ENCODE measurements around the gene RGS2. TPM values are rescaled to one million over a fixed set of nuclear protein-coding genes. Genes with fewer than 3 reads are reported as not detected.

RGS2 gene
- total RNA-seq, 1 donor from 2014 or later = 29.5 TPM

GRCh38 chr1:192775631-192776030 lies 33.2 kb upstream of the RGS2 start:
- no peaks in the 10 kb centered on the region for H3K27me3 ChIP-seq (ENCODE audit: control insufficient read depth, insufficient read depth, low read length)

GRCh38 chr1:192776206-192776605 lies 32.6 kb upstream of the RGS2 start:
- FAIRE-seq (no peak), DNase-seq (ENCODE audit: low read depth) (no peak)
- no peak for TF ChIP-seq CTCF (IDR thresholded peaks at IDR 0.05; ENCODE audit: insufficient read depth, low read length, severe bottlenecking)
- Histone ChIP-seq H3K27me3 (ENCODE audit: control insufficient read depth, insufficient read depth, low read length) (no peaks in the 10 kb centered on the region), H3K4me3 (ENCODE audit: low read depth, low read length) (no peak overlapping the region), H3K36me3 (ENCODE audit: control insufficient read depth, insufficient read depth, low read length) (no peaks in the 10 kb centered on the region)

More at GRCh38 chr1:192775631-192776030, 33.2 kb upstream of the RGS2 start:
- no peak for FAIRE-seq
- no peak for DNase-seq (ENCODE audit: low read depth)
- no peaks in the 10 kb centered on the region for H3K36me3 ChIP-seq (ENCODE audit: control insufficient read depth, insufficient read depth, low read length)
- no peak for TF ChIP-seq CTCF (IDR thresholded peaks at IDR 0.05; ENCODE audit: insufficient read depth, low read length, severe bottlenecking)
- H3K4me3 ChIP-seq (ENCODE audit: low read depth, low read length) = no peak overlapping the region

GRCh38 chr1:192776998-192777397 lies 31.8 kb upstream of the RGS2 start:
- H3K36me3 ChIP-seq (ENCODE audit: control insufficient read depth, insufficient read depth, low read length) = no peaks in the 10 kb centered on the region
- TF ChIP-seq CTCF (IDR thresholded peaks at IDR 0.05; ENCODE audit: insufficient read depth, low read length, severe bottlenecking) = no peak
- no peak for FAIRE-seq

GRCh38 chr1:192783791-192784190 lies 25.0 kb upstream of the RGS2 start:
- Histone ChIP-seq H3K27me3 (ENCODE audit: control insufficient read depth, insufficient read depth, low read length) (no peaks in the 10 kb centered on the region), H3K36me3 (ENCODE audit: control insufficient read depth, insufficient read depth, low read length) (no peaks in the 10 kb centered on the region), H3K4me3 (ENCODE audit: low read depth, low read length) (no peak overlapping the region)
- FAIRE-seq (no peak), DNase-seq (ENCODE audit: low read depth) (no peak)
- no peak for TF ChIP-seq CTCF (IDR thresholded peaks at IDR 0.05; ENCODE audit: insufficient read depth, low read length, severe bottlenecking)

More at GRCh38 chr1:192776998-192777397, 31.8 kb upstream of the RGS2 start:
- no peak overlapping the region for H3K4me3 ChIP-seq (ENCODE audit: low read depth, low read length)
- no peaks in the 10 kb centered on the region for H3K27me3 ChIP-seq (ENCODE audit: control insufficient read depth, insufficient read depth, low read length)
- peak; percentile 74 for DNase-seq (ENCODE audit: low read depth)

- no peak for DNase-seq (ENCODE audit: low read depth)
- H3K4me3 ChIP-seq (ENCODE audit: low read depth, low read length) = no peak overlapping the region
- H3K36me3 ChIP-seq (ENCODE audit: control insufficient read depth, insufficient read depth, low read length) = no peaks in the 10 kb centered on the region
- no peak for TF ChIP-seq CTCF (IDR thresholded peaks at IDR 0.05; ENCODE audit: insufficient read depth, low read length, severe bottlenecking)
- no peaks in the 10 kb centered on the region for H3K27me3 ChIP-seq (ENCODE audit: control insufficient read depth, insufficient read depth, low read length)
- FAIRE-seq = no peak
These were observed 24.4 kb upstream of the RGS2 start for GRCh38 chr1:192784397-192784796.

GRCh38 chr1:192786576-192786975 lies 22.3 kb upstream of the RGS2 start:
- H3K4me3 ChIP-seq (ENCODE audit: low read depth, low read length) = no peak overlapping the region
- no peak for FAIRE-seq
- H3K27me3 ChIP-seq (ENCODE audit: control insufficient read depth, insufficient read depth, low read length) = no peaks in the 10 kb centered on the region
- no peak for TF ChIP-seq CTCF (IDR thresholded peaks at IDR 0.05; ENCODE audit: insufficient read depth, low read length, severe bottlenecking)
- no peaks in the 10 kb centered on the region for H3K36me3 ChIP-seq (ENCODE audit: control insufficient read depth, insufficient read depth, low read length)
- no peak for DNase-seq (ENCODE audit: low read depth)

All from bronchial epithelial cell (primary cell).